Measurements from ENCODE around the gene PRR15L. TPM values are rescaled to one million over a fixed set of nuclear protein-coding genes. Genes with fewer than 3 reads are reported as not detected.

Gene PRR15L
- total and polyA plus RNA-seq, 2 donors (not counting 1 experiment from before 2014, with no cell fraction given), result not detected

GRCh38 chr17:47918991-47919390, 38.7 kb downstream of the PRR15L start:
- Histone ChIP-seq H3K79me2 (ENCODE audit: control insufficient read depth, insufficient read depth, low read length) (no peaks in the 10 kb centered on the region), H3K4me1 (ENCODE audit: control insufficient read depth, extremely low read depth, insufficient read depth, low read length) (no peaks in the 10 kb centered on the region), H3K27ac (ENCODE audit: insufficient read depth, low read length) (no peak overlapping the region), H3K36me3 (ENCODE audit: control insufficient read depth, insufficient read depth, low read length) (peaks cover 7% of the 10 kb centered on the region), H2AFZ (ENCODE audit: low read length) (no peak overlapping the region), H3K4me2 (ENCODE audit: extremely low read depth, insufficient read depth, low read length) (no peak overlapping the region), H3K9me3 (ENCODE audit: control insufficient read depth, insufficient read depth, low read depth, low read length) (no peaks in the 10 kb centered on the region), H3K4me3 (replicated peaks in 1 of 4; ENCODE audit: control extremely low read depth in 1 of 4, insufficient read depth in 1 of 4, low read depth in 3 of 4, low read length in 4 of 4) (no peak overlapping the region), H3K27me3 (ENCODE audit: control insufficient read depth, insufficient read depth, low read length) (no peaks in the 10 kb centered on the region), H4K20me1 (ENCODE audit: control insufficient read depth, extremely low read depth, insufficient read depth, low read length) (no peaks in the 10 kb centered on the region), H3K9ac (ENCODE audit: insufficient read depth, low read length) (no peak overlapping the region)
- TF ChIP-seq, protein P1, sequence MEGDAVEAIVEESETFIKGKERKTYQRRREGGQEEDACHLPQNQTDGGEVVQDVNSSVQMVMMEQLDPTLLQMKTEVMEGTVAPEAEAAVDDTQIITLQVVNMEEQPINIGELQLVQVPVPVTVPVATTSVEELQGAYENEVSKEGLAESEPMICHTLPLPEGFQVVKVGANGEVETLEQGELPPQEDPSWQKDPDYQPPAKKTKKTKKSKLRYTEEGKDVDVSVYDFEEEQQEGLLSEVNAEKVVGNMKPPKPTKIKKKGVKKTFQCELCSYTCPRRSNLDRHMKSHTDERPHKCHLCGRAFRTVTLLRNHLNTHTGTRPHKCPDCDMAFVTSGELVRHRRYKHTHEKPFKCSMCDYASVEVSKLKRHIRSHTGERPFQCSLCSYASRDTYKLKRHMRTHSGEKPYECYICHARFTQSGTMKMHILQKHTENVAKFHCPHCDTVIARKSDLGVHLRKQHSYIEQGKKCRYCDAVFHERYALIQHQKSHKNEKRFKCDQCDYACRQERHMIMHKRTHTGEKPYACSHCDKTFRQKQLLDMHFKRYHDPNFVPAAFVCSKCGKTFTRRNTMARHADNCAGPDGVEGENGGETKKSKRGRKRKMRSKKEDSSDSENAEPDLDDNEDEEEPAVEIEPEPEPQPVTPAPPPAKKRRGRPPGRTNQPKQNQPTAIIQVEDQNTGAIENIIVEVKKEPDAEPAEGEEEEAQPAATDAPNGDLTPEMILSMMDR (conservative IDR thresholded peaks at IDR 0.05 in 1 of 2, IDR thresholded peaks at IDR 0.05 in 1 of 2; ENCODE audit: low read depth in 1 of 2, low read length in 2 of 2), result no peak
- TF ChIP-seq EZH2 (IDR thresholded peaks at IDR 0.05; ENCODE audit: low read length, missing control alignments), result no peak
- no peak for DNase-seq (ENCODE audit: low read depth in 2 of 2)

GRCh38 chr17:47918006-47918405, 39.7 kb downstream of the PRR15L start:
- TF ChIP-seq EZH2 (IDR thresholded peaks at IDR 0.05; ENCODE audit: low read length, missing control alignments), result no peak
- TF ChIP-seq, protein P1 (conservative IDR thresholded peaks at IDR 0.05 in 1 of 2, IDR thresholded peaks at IDR 0.05 in 1 of 2; ENCODE audit: low read depth in 1 of 2, low read length in 2 of 2), result no peak
- no peak for DNase-seq (ENCODE audit: low read depth in 2 of 2)

GRCh38 chr17:47917581-47917980, 40.1 kb downstream of the PRR15L start:
- Histone ChIP-seq H4K20me1 (ENCODE audit: control insufficient read depth, extremely low read depth, insufficient read depth, low read length) (no peaks in the 10 kb centered on the region), H3K9ac (ENCODE audit: insufficient read depth, low read length) (no peak overlapping the region), H2AFZ (ENCODE audit: low read length) (no peak overlapping the region), H3K4me2 (ENCODE audit: extremely low read depth, insufficient read depth, low read length) (no peak overlapping the region), H3K36me3 (ENCODE audit: control insufficient read depth, insufficient read depth, low read length) (peaks cover 3% of the 10 kb centered on the region), H3K27me3 (ENCODE audit: control insufficient read depth, insufficient read depth, low read length) (no peaks in the 10 kb centered on the region), H3K4me1 (ENCODE audit: control insufficient read depth, extremely low read depth, insufficient read depth, low read length) (no peaks in the 10 kb centered on the region), H3K79me2 (ENCODE audit: control insufficient read depth, insufficient read depth, low read length) (no peaks in the 10 kb centered on the region), H3K27ac (ENCODE audit: insufficient read depth, low read length) (no peak overlapping the region), H3K4me3 (replicated peaks in 1 of 4; ENCODE audit: control extremely low read depth in 1 of 4, insufficient read depth in 1 of 4, low read depth in 3 of 4, low read length in 4 of 4) (no peak overlapping the region), H3K9me3 (ENCODE audit: control insufficient read depth, insufficient read depth, low read depth, low read length) (no peaks in the 10 kb centered on the region)
- no peak for TF ChIP-seq EZH2 (IDR thresholded peaks at IDR 0.05; ENCODE audit: low read length, missing control alignments)
- TF ChIP-seq, protein P1 (conservative IDR thresholded peaks at IDR 0.05 in 1 of 2, IDR thresholded peaks at IDR 0.05 in 1 of 2; ENCODE audit: low read depth in 1 of 2, low read length in 2 of 2), result no peak
- no peak for DNase-seq (ENCODE audit: low read depth in 2 of 2)

More at GRCh38 chr17:47918006-47918405, 39.7 kb downstream of the PRR15L start:
- Histone ChIP-seq H3K4me1 (ENCODE audit: control insufficient read depth, extremely low read depth, insufficient read depth, low read length) (no peaks in the 10 kb centered on the region), H3K79me2 (ENCODE audit: control insufficient read depth, insufficient read depth, low read length) (no peaks in the 10 kb centered on the region), H3K9me3 (ENCODE audit: control insufficient read depth, insufficient read depth, low read depth, low read length) (no peaks in the 10 kb centered on the region), H2AFZ (ENCODE audit: low read length) (no peak overlapping the region), H4K20me1 (ENCODE audit: control insufficient read depth, extremely low read depth, insufficient read depth, low read length) (no peaks in the 10 kb centered on the region), H3K27me3 (ENCODE audit: control insufficient read depth, insufficient read depth, low read length) (no peaks in the 10 kb centered on the region), H3K27ac (ENCODE audit: insufficient read depth, low read length) (no peak overlapping the region), H3K4me3 (replicated peaks in 1 of 4; ENCODE audit: control extremely low read depth in 1 of 4, insufficient read depth in 1 of 4, low read depth in 3 of 4, low read length in 4 of 4) (no peak overlapping the region), H3K9ac (ENCODE audit: insufficient read depth, low read length) (no peak overlapping the region), H3K36me3 (ENCODE audit: control insufficient read depth, insufficient read depth, low read length) (peaks cover 5% of the 10 kb centered on the region), H3K4me2 (ENCODE audit: extremely low read depth, insufficient read depth, low read length) (no peak overlapping the region)
